H1 (cell line): Measurements from ENCODE around the gene PDE6D. TPM values are rescaled to one million over a fixed set of nuclear protein-coding genes. Genes with fewer than 3 reads are reported as not detected.

ENCODE experiments used
- polyA plus RNA-seq, 7 experiments: library from polyadenylated mRNA; depleted of rRNA in 3 of 7; stranded (reverse) in 5 of 7; unstranded in 2 of 7; fragments of >200 nt in 5 of 7; fragments of 200-250 nt in 2 of 7; gene quantifications; 1 replicate in 5 of 7; 2 replicates in 1 of 7; 4 replicates in 1 of 7; pipeline versions ENCODE4 v1.2.1 to v1.2.3, GENCODE V29; 2011 to 2013; ENCODE audit warnings: missing spikeins in 2 of 7, mixed read lengths in 2 of 7
- small RNA-seq: library from polyadenylated mRNA; stranded (forward); fragments of <200 nt; extraction: miRNeasy Mini kit (QIAGEN cat#:217004); gene quantifications from one replicate; pipeline ENCODE3, GENCODE V24; 2013; ENCODE audit not compliant: insufficient read depth
- total RNA-seq: library from RNA; stranded (reverse); fragmentation: NEBNext Ultra II Directional; extraction: Animal tissue kit (Norgen Biotek cat#: 25700); gene quantifications from 2 replicates; pipeline ENCODE4 v1.2.1, GENCODE V29; 2021

The PDE6D gene
- total and polyA plus RNA-seq, 2 of the 8 experiments (the other 6 are each of a cell fraction or from before 2014, with no cell fraction given) = 33.7 to 63.9 TPM

Small RNA genes within 50 kb of the gene (small RNA-seq; reads per million reads assigned to genes)
- not detected for gene AC073476.4
- not detected for gene RF00015

Other genes starting within 250 kb of the PDE6D start
- gene TEX44, start 188.4 kb downstream of the PDE6D start, total RNA-seq = not detected in 2 replicates
- 0.06 TPM in 1 of 2 replicates, not detected in the other for gene TEX44, start 188.4 kb downstream of the PDE6D start, polyA plus RNA-seq (2011; rRNA removed)
- gene PTMA, start 72.8 kb downstream of the PDE6D start, total RNA-seq = 2,680 and 2,823 TPM in 2 replicates
- 643 and 683 TPM in 2 replicates for gene PTMA, start 72.8 kb downstream of the PDE6D start, polyA plus RNA-seq (2011; rRNA removed)
- 62.2 and 67.2 TPM in 2 replicates for gene COPS7B, start 5.2 kb upstream of the PDE6D start, total RNA-seq
- 72.1 and 98.6 TPM in 2 replicates for gene COPS7B, start 5.2 kb upstream of the PDE6D start, polyA plus RNA-seq (2011; rRNA removed)
- gene NPPC, start 145.1 kb upstream of the PDE6D start, total RNA-seq = 2.1 and 4.7 TPM in 2 replicates
- gene NPPC, start 145.1 kb upstream of the PDE6D start, polyA plus RNA-seq (2011; rRNA removed) = 1.3 TPM in 2 replicates
- gene DIS3L2, start 180.4 kb upstream of the PDE6D start, total RNA-seq = 21.6 and 26.8 TPM in 2 replicates
- 11.5 and 19.0 TPM in 2 replicates for gene DIS3L2, start 180.4 kb upstream of the PDE6D start, polyA plus RNA-seq (2011; rRNA removed)